ENCODE data around the gene APBB3. TPM values are rescaled to one million over a fixed set of nuclear protein-coding genes. Genes with fewer than 3 reads are reported as not detected.

APBB3 gene
- polyA plus RNA-seq, 3 donors: 4.9 to 211 (median 7.4) TPM

GRCh38 chr5:140602147-140602546, 37.7 kb upstream of the APBB3 start:
- H3K9me3 Mint-ChIP-seq: peaks cover 0 to 5% (median 0%) of the 10 kb centered on the region in 7 donors
- Histone ChIP-seq H3K9ac (ENCODE audit: insufficient read depth, low read length, poor library complexity, severe bottlenecking) (peak overlapping the region; percentile 44), H3K4me3 (replicated peaks in 1 of 3; ENCODE audit: low read depth in 2 of 3, low read length in 3 of 3) (peak overlapping the region in 1 of 3 experiments; percentile 28), H3K27ac (ENCODE audit: low read depth in 1 of 2, low read length in 2 of 2) (peak overlapping the region; percentile 94 to 95), H3K27me3 (ENCODE audit: control insufficient read depth in 2 of 2, insufficient read depth in 2 of 2, low read length in 2 of 2) (no peaks in the 10 kb centered on the region), H3K4me2 (replicated peaks; ENCODE audit: extremely low read depth, low read length, poor library complexity, severe bottlenecking) (peak overlapping the region; percentile 33), H4K20me1 (ENCODE audit: insufficient read depth, low read length) (no peaks in the 10 kb centered on the region), H3K79me2 (ENCODE audit: insufficient read depth, low read length) (peaks cover 15% of the 10 kb centered on the region), H3K9me3 (replicated peaks in 1 of 2; ENCODE audit: control insufficient read depth in 1 of 2, insufficient read depth in 1 of 2, low read length in 2 of 2) (no peaks in the 10 kb centered on the region), H3K4me1 (ENCODE audit: control insufficient read depth in 1 of 2, insufficient read depth in 2 of 2, low read length in 2 of 2) (peaks cover 71 to 95% of the 10 kb centered on the region in 2 donors), H3K36me3 (replicated peaks in 1 of 2; ENCODE audit: control insufficient read depth in 1 of 2, insufficient read depth in 2 of 2, low read length in 2 of 2) (no peaks in the 10 kb centered on the region), H2AFZ (ENCODE audit: insufficient read depth, low read depth, low read length, poor library complexity, severe bottlenecking) (no peak overlapping the region)
- peaks cover 66% of the 10 kb centered on the region for H3K4me1 Mint-ChIP-seq
- TF ChIP-seq, protein P1, sequence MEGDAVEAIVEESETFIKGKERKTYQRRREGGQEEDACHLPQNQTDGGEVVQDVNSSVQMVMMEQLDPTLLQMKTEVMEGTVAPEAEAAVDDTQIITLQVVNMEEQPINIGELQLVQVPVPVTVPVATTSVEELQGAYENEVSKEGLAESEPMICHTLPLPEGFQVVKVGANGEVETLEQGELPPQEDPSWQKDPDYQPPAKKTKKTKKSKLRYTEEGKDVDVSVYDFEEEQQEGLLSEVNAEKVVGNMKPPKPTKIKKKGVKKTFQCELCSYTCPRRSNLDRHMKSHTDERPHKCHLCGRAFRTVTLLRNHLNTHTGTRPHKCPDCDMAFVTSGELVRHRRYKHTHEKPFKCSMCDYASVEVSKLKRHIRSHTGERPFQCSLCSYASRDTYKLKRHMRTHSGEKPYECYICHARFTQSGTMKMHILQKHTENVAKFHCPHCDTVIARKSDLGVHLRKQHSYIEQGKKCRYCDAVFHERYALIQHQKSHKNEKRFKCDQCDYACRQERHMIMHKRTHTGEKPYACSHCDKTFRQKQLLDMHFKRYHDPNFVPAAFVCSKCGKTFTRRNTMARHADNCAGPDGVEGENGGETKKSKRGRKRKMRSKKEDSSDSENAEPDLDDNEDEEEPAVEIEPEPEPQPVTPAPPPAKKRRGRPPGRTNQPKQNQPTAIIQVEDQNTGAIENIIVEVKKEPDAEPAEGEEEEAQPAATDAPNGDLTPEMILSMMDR (IDR thresholded peaks at IDR 0.05): no peak
- H3K27ac Mint-ChIP-seq: peak overlapping the region; percentile 94 to 100 (median 99)
- peaks cover 0 to 5% (median 0%) of the 10 kb centered on the region in 3 donors for H3K27me3 Mint-ChIP-seq (ENCODE audit: low read depth in 3 of 3)
- intact Hi-C loops (cut with micrococcal nuclease): loop anchor here in 1 of 2 donors (5.0 kb wide), 1 partner anchor 45 kb away; the partner anchor contains the start of gene SRA1
- H3K36me3 Mint-ChIP-seq: peaks cover 2 to 5% of the 10 kb centered on the region in 2 donors
- H3K4me3 Mint-ChIP-seq: peak overlapping the region; percentile 55 to 60
- DNase-seq: peak in 2 of 3 donors; percentile 82 to 86
- 0% methylated on average over 1 of the region's 4 CpGs for WGBS (ENCODE audit: insufficient coverage)

GRCh38 chr5:140600096-140600495, 35.7 kb upstream of the APBB3 start:
- H3K9me3 ChIP-seq (replicated peaks in 1 of 2; ENCODE audit: control insufficient read depth in 1 of 2, insufficient read depth in 1 of 2, low read length in 2 of 2): no peaks in the 10 kb centered on the region
- no peak overlapping the region for H3K27ac ChIP-seq (ENCODE audit: low read depth in 1 of 2, low read length in 2 of 2)
- H3K4me3 ChIP-seq (replicated peaks in 1 of 3; ENCODE audit: low read depth in 2 of 3, low read length in 3 of 3): no peak overlapping the region
- H4K20me1 ChIP-seq (ENCODE audit: insufficient read depth, low read length): no peaks in the 10 kb centered on the region
- H3K79me2 ChIP-seq (ENCODE audit: insufficient read depth, low read length): peaks cover 11% of the 10 kb centered on the region
- no peak overlapping the region for H3K4me3 Mint-ChIP-seq
- intact Hi-C loops (cut with micrococcal nuclease): loop anchor here in 1 of 2 donors (5.0 kb wide), 1 partner anchor 43 kb away; the partner anchor contains the start of gene SRA1
- H3K27ac Mint-ChIP-seq: peak overlapping the region in 2 of 7 donors; percentile 45 to 99
- H3K9me3 Mint-ChIP-seq: peaks cover 0 to 3% (median 0%) of the 10 kb centered on the region in 7 donors
- no peaks in the 10 kb centered on the region for H3K27me3 ChIP-seq (ENCODE audit: control insufficient read depth in 2 of 2, insufficient read depth in 2 of 2, low read length in 2 of 2)
- no peak overlapping the region for H3K4me2 ChIP-seq (replicated peaks; ENCODE audit: extremely low read depth, low read length, poor library complexity, severe bottlenecking)
- DNase-seq: no peak
- no peaks in the 10 kb centered on the region for H3K36me3 ChIP-seq (replicated peaks in 1 of 2; ENCODE audit: control insufficient read depth in 1 of 2, insufficient read depth in 2 of 2, low read length in 2 of 2)
- H3K4me1 ChIP-seq (ENCODE audit: control insufficient read depth in 1 of 2, insufficient read depth in 2 of 2, low read length in 2 of 2): peaks cover 75 to 95% of the 10 kb centered on the region in 2 donors
- no peak overlapping the region for H2AFZ ChIP-seq (ENCODE audit: insufficient read depth, low read depth, low read length, poor library complexity, severe bottlenecking)
- H3K4me1 Mint-ChIP-seq: peaks cover 71% of the 10 kb centered on the region
- no peak overlapping the region for H3K9ac ChIP-seq (ENCODE audit: insufficient read depth, low read length, poor library complexity, severe bottlenecking)
- TF ChIP-seq, protein P1 (IDR thresholded peaks at IDR 0.05): no peak
- H3K36me3 Mint-ChIP-seq: peaks cover 2% of the 10 kb centered on the region in 2 donors
- H3K27me3 Mint-ChIP-seq (ENCODE audit: low read depth in 3 of 3): peaks cover 0 to 5% (median 0%) of the 10 kb centered on the region in 3 donors
